HFFc6 (cell line): ENCODE measurements around the gene POLK. TPM values are rescaled to one million over a fixed set of nuclear protein-coding genes. Genes with fewer than 3 reads are reported as not detected.

Experiments used
- DNase-seq: peaks from one replicate; pipeline ENCODE4 v3.0.0-alpha.2; 2018
- H3K27ac Mint-ChIP-seq: 2 replicates; pipeline ENCODE4 v1.8.0; 2020; ENCODE audit warnings: mild to moderate bottlenecking, mixed read lengths
- H3K27me3 Mint-ChIP-seq: 2 replicates; pipeline ENCODE4 v1.8.0; 2021; ENCODE audit warnings: mild to moderate bottlenecking, moderate library complexity, mixed read lengths; ENCODE audit not compliant: insufficient read depth
- H3K36me3 Mint-ChIP-seq: 2 replicates; pipeline ENCODE4 v1.8.0; 2021; ENCODE audit warnings: low read depth, mixed read lengths
- H3K4me1 Mint-ChIP-seq: 2 replicates; pipeline ENCODE4 v1.8.0; 2020; ENCODE audit warnings: low read depth, mixed read lengths
- H3K4me3 Mint-ChIP-seq: 2 replicates; pipeline ENCODE4 v1.8.0; 2020; ENCODE audit warnings: mild to moderate bottlenecking, moderate library complexity, mixed read lengths
- H3K9me3 Mint-ChIP-seq: 2 replicates; pipeline ENCODE4 v1.8.0; 2020; ENCODE audit warnings: mild to moderate bottlenecking, mixed read lengths
- CTCF ChIP-seq: fragments of 200-600 bp; sonication (generic); IDR thresholded peaks from 2 replicates; pipeline ENCODE4 v1.5.0; 2021; ENCODE audit warnings: antibody characterized with exemption, mild to moderate bottlenecking
- total RNA-seq, 6 experiments: library from RNA; stranded (reverse); fragmentation: NEBNext Ultra II Directional; extraction: Animal tissue kit (Norgen Biotek cat#: 25700); gene quantifications; 2 replicates in 1 of 6; 3 replicates in 5 of 6; pipeline ENCODE4 v1.2.3, GENCODE V29; 2021

Gene POLK
- total RNA-seq, 6 experiments from 2014 or later, result 25.5 to 30.8 (median 28.7) TPM

- DNase-seq, result no peak
- Mint-ChIP-seq H3K9me3 (peaks cover 33% of the 10 kb centered on the region), H3K4me3 (no peak overlapping the region), H3K4me1 (peaks cover 49% of the 10 kb centered on the region), H3K27ac (peak overlapping the region; percentile 44), H3K36me3 (peaks cover 39% of the 10 kb centered on the region), H3K27me3 (no peaks in the 10 kb centered on the region)
- TF ChIP-seq CTCF, result no peak
Measured at GRCh38 chr5:75536147-75536546, 24.5 kb downstream of the POLK start.

GRCh38 chr5:75536694-75537360, 25.1 kb downstream of the POLK start:
- no peak for DNase-seq
- Mint-ChIP-seq H3K27ac (no peak overlapping the region), H3K4me3 (no peak overlapping the region), H3K27me3 (no peaks in the 10 kb centered on the region), H3K9me3 (peaks cover 31% of the 10 kb centered on the region), H3K36me3 (peaks cover 36% of the 10 kb centered on the region), H3K4me1 (peaks cover 49% of the 10 kb centered on the region)
- TF ChIP-seq CTCF, result no peak

GRCh38 chr5:75538211-75538610, 26.5 kb downstream of the POLK start:
- no peak for DNase-seq
- Mint-ChIP-seq H3K27ac (no peak overlapping the region), H3K27me3 (no peaks in the 10 kb centered on the region), H3K36me3 (peaks cover 24% of the 10 kb centered on the region), H3K9me3 (peaks cover 18% of the 10 kb centered on the region), H3K4me1 (peaks cover 41% of the 10 kb centered on the region), H3K4me3 (no peak overlapping the region)
- TF ChIP-seq CTCF, result no peak

- H3K4me3 Mint-ChIP-seq, result no peak overlapping the region
- TF ChIP-seq CTCF, result no peak
- no peak overlapping the region for H3K27ac Mint-ChIP-seq
- H3K4me1 Mint-ChIP-seq, result 0 out of 2 replicates have a peak, but pooled peaks cover 5% of the 10 kb centered on the region
- H3K9me3 Mint-ChIP-seq, result no peaks in the 10 kb centered on the region; the same call in 1 of the 2 replicates
- peaks cover 2% of the 10 kb centered on the region; the same call in 1 of the 2 replicates for H3K27me3 Mint-ChIP-seq
- DNase-seq, result no peak
- H3K36me3 Mint-ChIP-seq, result peaks cover 20% of the 10 kb centered on the region
Measured at GRCh38 chr5:75545131-75545530, 33.4 kb downstream of the POLK start.

- Mint-ChIP-seq H3K4me1 (peaks cover 20% of the 10 kb centered on the region), H3K27ac (no peak overlapping the region), H3K9me3 (no peaks in the 10 kb centered on the region; the same call in 1 of the 2 replicates), H3K4me3 (no peak overlapping the region), H3K36me3 (peaks cover 36% of the 10 kb centered on the region), H3K27me3 (peaks cover 2% of the 10 kb centered on the region; the same call in 1 of the 2 replicates)
- DNase-seq, result no peak
- TF ChIP-seq CTCF, result no peak
Measured at GRCh38 chr5:75546830-75547229, 35.1 kb downstream of the POLK start.
